Upper lobe of left lung (tissue), 6 donors: ENCODE data around the gene VPS36. TPM values are rescaled to one million over a fixed set of nuclear protein-coding genes. Genes with fewer than 3 reads are reported as not detected.
A peak's percentile ranks its signal among the peaks of the same experiment; 100 is the strongest.

ENCODE experiments used
- ATAC-seq, 2 donors: fragments of 200-7000 bp; cut with Tn5 transposase; one replicate each; pipeline ENCODE4 v1.9.1; 2022; ENCODE audit warnings: mild to moderate bottlenecking in 2 of 2, moderate library complexity in 2 of 2; ENCODE audit not compliant: low FRiP score in 2 of 2
- DNase-seq, 2 donors: peaks; one replicate each; pipeline ENCODE4 v3.0.0-alpha.2; 2019 to 2020
- H3K27ac ChIP-seq, 4 donors: fragments of 200-600 bp; sonication (generic); one replicate each; pipeline ENCODE4 v1.5.1; 2016 to 2019
- H3K27me3 ChIP-seq, 4 donors: fragments of 200-600 bp; sonication (generic); one replicate each; pipeline ENCODE4 v1.5.1; 2017 to 2019
- H3K36me3 ChIP-seq, 4 donors: fragments of 200-600 bp; sonication (generic); one replicate each; pipeline ENCODE4 v1.5.1; 2016 to 2019
- H3K4me1 ChIP-seq, 4 donors: fragments of 200-600 bp; sonication (generic); one replicate each; pipeline ENCODE4 v1.5.1; 2018 to 2019
- H3K4me3 ChIP-seq, 4 donors: fragments of 200-600 bp; sonication (generic); one replicate each; pipeline ENCODE4 v1.5.1; 2017 to 2019; ENCODE audit warnings: mild to moderate bottlenecking in 2 of 4, moderate library complexity in 1 of 4
- H3K9me3 ChIP-seq, 4 donors: fragments of 200-600 bp; sonication (generic); one replicate each; pipeline ENCODE4 v1.5.1; 2018 to 2019
- CTCF ChIP-seq, 6 experiments: fragments of 450-650 bp in 4 of 6; fragments of 200-600 bp in 2 of 6; sonication (generic) in 2 of 6; IDR thresholded peaks; one replicate each; pipeline ENCODE4 v1.5.1; 2016 to 2019; ENCODE audit warnings: antibody characterized with exemption in 6 of 6
- EP300 ChIP-seq, 4 donors: sonication (generic); formaldehyde crosslinking; IDR thresholded peaks; one replicate each; pipeline ENCODE4 v1.5.1; 2017; ENCODE audit warnings: antibody characterized with exemption in 4 of 4, control low read depth in 2 of 4
- POLR2A ChIP-seq, 4 donors: fragments of 450-650 bp; IDR thresholded peaks; one replicate each; pipeline ENCODE4 v1.5.1; 2016 to 2017; ENCODE audit warnings: antibody characterized with exemption in 4 of 4, mild to moderate bottlenecking in 2 of 4
- POLR2AphosphoS5 ChIP-seq, 2 donors: sonication (generic); formaldehyde crosslinking; IDR thresholded peaks; one replicate each; pipeline ENCODE4 v1.5.1; 2017; ENCODE audit warnings: antibody characterized with exemption in 2 of 2
- WGBS, 2 donors: methylation state at CpG; one replicate each; pipeline ENCODE4 v1.1.5; 2017 to 2018; 5-methylcytosine and 5-hydroxymethylcytosine counted together
- total RNA-seq, 6 donors: library from RNA; depleted of rRNA in 4 of 6; stranded (reverse); fragments of >200 nt in 4 of 6; gene quantifications; one replicate each; pipeline versions ENCODE4 v1.1.0 to v1.2.1, GENCODE V29; 2016 to 2021
- donor health status: DM: no; HTN: no; CAD: no; lungs with moderate emphysema.
- donor health status: DM: no; HTN: yes; CAD: no; lungs with severe emphysema.

Gene VPS36
- total RNA-seq, 6 donors from 2014 or later: 32.1 to 78.6 (median 37.7) TPM

GRCh38 chr13:52385870-52386269 is 64.6 kb downstream of the VPS36 start:
- no peak for ATAC-seq
- Histone ChIP-seq H3K9me3 (no peaks in the 10 kb centered on the region), H3K36me3 (no peaks in the 10 kb centered on the region), H3K27ac (peak overlapping the region in 1 of 4 donors; percentile 64), H3K27me3 (no peaks in the 10 kb centered on the region), H3K4me3 (no peak overlapping the region), H3K4me1 (peaks cover 0 to 14% (median 4%) of the 10 kb centered on the region in 4 donors)
- WGBS, 2 donors: 58 to 68% methylated on average over 4 of the region's 4 CpGs
- TF ChIP-seq POLR2A (IDR thresholded peaks at IDR 0.05) (no peak), POLR2AphosphoS5 (IDR thresholded peaks at IDR 0.05) (no peak), EP300 (IDR thresholded peaks at IDR 0.05) (no peak), CTCF (IDR thresholded peaks at IDR 0.05) (no peak)
- DNase-seq: no peak

- H3K9me3 ChIP-seq: no peaks in the 10 kb centered on the region
- 57 to 70% methylated on average over 1 of the region's 1 CpG for WGBS, 2 donors
- H3K4me1 ChIP-seq: peaks cover 0 to 14% (median 4%) of the 10 kb centered on the region in 4 donors
- ATAC-seq (no peak), DNase-seq (no peak)
- no peak overlapping the region for H3K27ac ChIP-seq
- TF ChIP-seq EP300 (IDR thresholded peaks at IDR 0.05) (no peak), POLR2A (IDR thresholded peaks at IDR 0.05) (no peak), CTCF (IDR thresholded peaks at IDR 0.05) (no peak), POLR2AphosphoS5 (IDR thresholded peaks at IDR 0.05) (no peak)
- no peak overlapping the region for H3K4me3 ChIP-seq
- H3K27me3 ChIP-seq: no peaks in the 10 kb centered on the region
- peaks cover 0 to 2% (median under 1%) of the 10 kb centered on the region in 4 donors for H3K36me3 ChIP-seq
These were observed 67.1 kb downstream of the VPS36 start for GRCh38 chr13:52383366-52383765.

- Histone ChIP-seq H3K27me3 (no peaks in the 10 kb centered on the region), H3K4me1 (peaks cover 0 to 12% (median 9%) of the 10 kb centered on the region in 4 donors), H3K36me3 (peaks cover 0 to 11% (median 2%) of the 10 kb centered on the region in 4 donors), H3K9me3 (no peaks in the 10 kb centered on the region), H3K4me3 (no peak overlapping the region), H3K27ac (peak overlapping the region in 2 of 4 donors; percentile 71 to 75)
- 84 to 88% methylated on average over 22 of the region's 22 CpGs for WGBS, 2 donors
- DNase-seq (peak in 1 of 2 donors; percentile 68), ATAC-seq (peak in 1 of 2 donors; percentile 23)
- TF ChIP-seq POLR2AphosphoS5 (IDR thresholded peaks at IDR 0.05): no peak
- TF ChIP-seq EP300 (IDR thresholded peaks at IDR 0.05): no peak
- TF ChIP-seq CTCF (IDR thresholded peaks at IDR 0.05): no peak
- TF ChIP-seq POLR2A (IDR thresholded peaks at IDR 0.05): no peak
These were observed 72.1 kb downstream of the VPS36 start for GRCh38 chr13:52378312-52378711.

GRCh38 chr13:52377898-52378297 is 72.5 kb downstream of the VPS36 start:
- peak overlapping the region in 3 of 4 donors; percentile 54 to 75 (median 71) for H3K27ac ChIP-seq
- H3K4me1 ChIP-seq: peaks cover 0 to 12% (median 6%) of the 10 kb centered on the region in 4 donors

GRCh38 chr13:52374873-52375411 is 75.5 kb downstream of the VPS36 start:
- H3K4me3 ChIP-seq: no peak overlapping the region
- WGBS, 2 donors: 27 to 40% methylated on average over 1 of the region's 1 CpG
- H3K36me3 ChIP-seq: peaks cover 0 to 11% (median 2%) of the 10 kb centered on the region in 4 donors
- no peak for ATAC-seq
- H3K4me1 ChIP-seq: peaks cover 0 to 12% (median 6%) of the 10 kb centered on the region in 4 donors
- H3K9me3 ChIP-seq: no peaks in the 10 kb centered on the region
- H3K27me3 ChIP-seq: no peaks in the 10 kb centered on the region
- no peak for TF ChIP-seq CTCF (IDR thresholded peaks at IDR 0.05)
- H3K27ac ChIP-seq: no peak overlapping the region
- DNase-seq: no peak

More at GRCh38 chr13:52377898-52378297, 72.5 kb downstream of the VPS36 start:
- DNase-seq (peak in 1 of 2 donors; percentile 59), ATAC-seq (peak in 1 of 2 donors; percentile 47)
- Histone ChIP-seq H3K4me3 (no peak overlapping the region), H3K27me3 (no peaks in the 10 kb centered on the region), H3K36me3 (peaks cover 0 to 11% (median 2%) of the 10 kb centered on the region in 4 donors), H3K9me3 (no peaks in the 10 kb centered on the region)
- WGBS, 2 donors: 57 to 76% methylated on average over 10 to 21 of the region's 21 CpGs
- no peak for TF ChIP-seq POLR2A (IDR thresholded peaks at IDR 0.05)
- peak in 1 of 2 donors; percentile 32 for TF ChIP-seq POLR2AphosphoS5 (IDR thresholded peaks at IDR 0.05)
